ENCODE data around the gene ANKRD6.
A peak's percentile ranks its signal among the peaks of the same experiment; 100 is the strongest.

Gene ANKRD6

DNA sequence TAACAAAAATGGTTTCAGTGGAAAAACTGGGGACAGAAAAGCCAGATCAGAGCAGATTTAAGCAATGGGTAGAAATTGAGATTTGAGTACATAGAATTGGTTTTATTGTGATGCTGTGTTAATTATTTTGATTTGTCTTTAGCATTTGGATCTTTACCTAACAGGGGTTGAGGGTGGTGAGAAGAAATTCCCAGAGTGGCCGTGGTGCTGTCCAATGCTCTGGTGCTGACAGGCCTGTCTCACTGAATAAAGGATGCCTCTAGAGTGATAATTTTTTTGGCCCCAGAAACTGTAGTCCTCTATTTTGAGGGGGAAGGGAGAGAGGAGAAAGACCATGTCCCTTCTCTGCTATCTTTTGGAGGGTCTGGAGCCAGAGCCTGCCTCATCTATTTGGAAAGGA lies 126.5 kb downstream of the ANKRD6 start:
- H2BK15ac ChIP-seq (ENCODE audit: low read length): no peak overlapping the region
- no peak overlapping the region for H2BK120ac ChIP-seq (ENCODE audit: low read depth, low read length)
- H2AK5ac ChIP-seq (ENCODE audit: low read depth, low read length): no peak overlapping the region
- H2BK5ac ChIP-seq (ENCODE audit: low read length): no peak overlapping the region
- WGBS, 2 donors (ENCODE audit: extremely low coverage in 2 of 2, insufficient read length in 2 of 2, insufficient replicate concordance in 1 of 2): no CpG with 5 or more reads among the region's 1 CpG
- no peak overlapping the region for H4K91ac ChIP-seq (ENCODE audit: low read depth, low read length, poor library complexity)
- H3K36me3 ChIP-seq (replicated peaks in 1 of 2; ENCODE audit: control insufficient read depth in 2 of 2, insufficient read depth in 2 of 2, low read length in 2 of 2): no peaks in the 10 kb centered on the region
- no peak overlapping the region for H3K4me3 ChIP-seq (ENCODE audit: low read length in 2 of 2)
- no peak overlapping the region for H3K14ac ChIP-seq (ENCODE audit: low read length)
- H4K8ac ChIP-seq (ENCODE audit: low read depth, low read length): no peak overlapping the region
- DNase-seq (ENCODE audit: low spot score): no peak
- no peak overlapping the region for H2BK12ac ChIP-seq (ENCODE audit: low read length)
- H3K9me3 ChIP-seq (replicated peaks in 1 of 2; ENCODE audit: control insufficient read depth in 2 of 2, insufficient read depth in 1 of 2, low read depth in 1 of 2, low read length in 2 of 2): peaks cover 5 to 14% of the 10 kb centered on the region in 2 donors
- H3K9ac ChIP-seq (ENCODE audit: low read depth, low read length, poor library complexity): no peak overlapping the region
- H3K27ac ChIP-seq (replicated peaks; ENCODE audit: low read length): no peak overlapping the region
- no peak overlapping the region for H3K18ac ChIP-seq (ENCODE audit: low read length)
- peaks cover 25 to 31% of the 10 kb centered on the region in 2 donors for H3K4me1 ChIP-seq (ENCODE audit: control insufficient read depth in 2 of 2, insufficient read depth in 1 of 2, low read depth in 1 of 2, low read length in 2 of 2)
- H3K4me2 ChIP-seq (ENCODE audit: insufficient read depth, low read length, poor library complexity, severe bottlenecking): no peak overlapping the region
- no peaks in the 10 kb centered on the region for H3K79me1 ChIP-seq (ENCODE audit: low read depth, low read length)
- no peaks in the 10 kb centered on the region for H3K27me3 ChIP-seq (ENCODE audit: control insufficient read depth in 3 of 3, insufficient read depth in 3 of 3, low read depth in 1 of 3, low read length in 3 of 3)
- H2AFZ ChIP-seq (ENCODE audit: low read length): no peak overlapping the region
- H3K23ac ChIP-seq (ENCODE audit: low read depth, low read length, poor library complexity): no peak overlapping the region
- no peak overlapping the region for H3K4ac ChIP-seq (ENCODE audit: low read length)

GRCh38 chr6:89562093-89562973 lies 129.4 kb downstream of the ANKRD6 start:
- H3K4me1 ChIP-seq (ENCODE audit: control insufficient read depth in 2 of 2, insufficient read depth in 1 of 2, low read depth in 1 of 2, low read length in 2 of 2): peaks cover 37 to 39% of the 10 kb centered on the region in 2 donors
- H2BK5ac ChIP-seq (ENCODE audit: low read length): no peak overlapping the region
- no peak overlapping the region for H2AK5ac ChIP-seq (ENCODE audit: low read depth, low read length)
- no peak overlapping the region for H3K14ac ChIP-seq (ENCODE audit: low read length)
- H2BK120ac ChIP-seq (ENCODE audit: low read depth, low read length): no peak overlapping the region
- no CpG with 5 or more reads among the region's 21 CpGs for WGBS, 2 donors (ENCODE audit: extremely low coverage in 2 of 2, insufficient read length in 2 of 2, insufficient replicate concordance in 1 of 2)
- no peaks in the 10 kb centered on the region for H3K79me1 ChIP-seq (ENCODE audit: low read depth, low read length)
- no peak overlapping the region for H3K4ac ChIP-seq (ENCODE audit: low read length)
- H3K23ac ChIP-seq (ENCODE audit: low read depth, low read length, poor library complexity): no peak overlapping the region
- H4K91ac ChIP-seq (ENCODE audit: low read depth, low read length, poor library complexity): no peak overlapping the region
- H2AFZ ChIP-seq (ENCODE audit: low read length): no peak overlapping the region
- H3K9me3 ChIP-seq (replicated peaks in 1 of 2; ENCODE audit: control insufficient read depth in 2 of 2, insufficient read depth in 1 of 2, low read depth in 1 of 2, low read length in 2 of 2): peaks cover 4 to 7% of the 10 kb centered on the region in 2 donors
- no peak overlapping the region for H3K9ac ChIP-seq (ENCODE audit: low read depth, low read length, poor library complexity)
- H2BK12ac ChIP-seq (ENCODE audit: low read length): no peak overlapping the region
- H3K27me3 ChIP-seq (ENCODE audit: control insufficient read depth in 3 of 3, insufficient read depth in 3 of 3, low read depth in 1 of 3, low read length in 3 of 3): no peaks in the 10 kb centered on the region
- no peak overlapping the region for H2BK15ac ChIP-seq (ENCODE audit: low read length)
- H3K4me3 ChIP-seq (ENCODE audit: low read length in 2 of 2): no peak overlapping the region
- no peak for DNase-seq (ENCODE audit: low spot score)
- peak overlapping the region; percentile 19 for H3K4me2 ChIP-seq (ENCODE audit: insufficient read depth, low read length, poor library complexity, severe bottlenecking)
- H4K8ac ChIP-seq (ENCODE audit: low read depth, low read length): no peak overlapping the region
- H3K18ac ChIP-seq (ENCODE audit: low read length): peak overlapping the region; percentile 39
- no peaks in the 10 kb centered on the region for H3K36me3 ChIP-seq (replicated peaks in 1 of 2; ENCODE audit: control insufficient read depth in 2 of 2, insufficient read depth in 2 of 2, low read length in 2 of 2)
- peak overlapping the region; percentile 44 for H3K27ac ChIP-seq (replicated peaks; ENCODE audit: low read length)

DNA sequence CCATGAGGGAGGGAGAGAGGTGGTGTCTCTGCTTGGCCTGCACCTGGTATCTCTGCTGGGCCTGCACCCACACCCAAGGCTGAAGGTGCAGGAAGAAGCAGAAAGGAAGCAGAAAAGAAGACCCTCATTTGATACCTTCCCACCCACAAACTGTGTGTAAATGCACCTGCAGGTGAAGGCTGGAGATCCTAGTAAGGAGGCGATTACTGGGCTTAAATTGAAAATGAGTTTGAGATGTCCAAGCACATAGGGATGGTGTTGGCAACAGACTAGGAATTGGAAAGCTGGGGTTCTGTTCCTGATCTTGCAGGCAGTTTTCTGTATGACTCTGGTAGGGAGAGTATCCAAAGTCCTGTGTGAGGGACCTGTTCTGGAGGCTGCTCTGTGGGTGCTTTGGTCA lies 130.9 kb downstream of the ANKRD6 start:
- H3K27me3 ChIP-seq (ENCODE audit: control insufficient read depth in 3 of 3, insufficient read depth in 3 of 3, low read depth in 1 of 3, low read length in 3 of 3): no peaks in the 10 kb centered on the region
- H4K8ac ChIP-seq (ENCODE audit: low read depth, low read length): no peak overlapping the region
- peaks cover 0 to 1% of the 10 kb centered on the region in 2 donors for H3K9me3 ChIP-seq (replicated peaks in 1 of 2; ENCODE audit: control insufficient read depth in 2 of 2, insufficient read depth in 1 of 2, low read depth in 1 of 2, low read length in 2 of 2)
- no peak overlapping the region for H3K4me2 ChIP-seq (ENCODE audit: insufficient read depth, low read length, poor library complexity, severe bottlenecking)
- H4K91ac ChIP-seq (ENCODE audit: low read depth, low read length, poor library complexity): no peak overlapping the region
- no peak overlapping the region for H2AK5ac ChIP-seq (ENCODE audit: low read depth, low read length)
- no peaks in the 10 kb centered on the region for H3K79me1 ChIP-seq (ENCODE audit: low read depth, low read length)
- no peak overlapping the region for H3K9ac ChIP-seq (ENCODE audit: low read depth, low read length, poor library complexity)
- no peak overlapping the region for H3K4ac ChIP-seq (ENCODE audit: low read length)
- no peak overlapping the region for H2AFZ ChIP-seq (ENCODE audit: low read length)
- peak overlapping the region; percentile 17 for H2BK120ac ChIP-seq (ENCODE audit: low read depth, low read length)
- H3K36me3 ChIP-seq (replicated peaks in 1 of 2; ENCODE audit: control insufficient read depth in 2 of 2, insufficient read depth in 2 of 2, low read length in 2 of 2): no peaks in the 10 kb centered on the region
- peak overlapping the region; percentile 78 for H3K18ac ChIP-seq (ENCODE audit: low read length)
- peaks cover 46 to 52% of the 10 kb centered on the region in 2 donors for H3K4me1 ChIP-seq (ENCODE audit: control insufficient read depth in 2 of 2, insufficient read depth in 1 of 2, low read depth in 1 of 2, low read length in 2 of 2)
- no peak overlapping the region for H3K14ac ChIP-seq (ENCODE audit: low read length)
- H3K27ac ChIP-seq (replicated peaks; ENCODE audit: low read length): no peak overlapping the region
- no peak for DNase-seq (ENCODE audit: low spot score)
- no peak overlapping the region for H3K23ac ChIP-seq (ENCODE audit: low read depth, low read length, poor library complexity)
- H2BK15ac ChIP-seq (ENCODE audit: low read length): no peak overlapping the region
- H2BK12ac ChIP-seq (ENCODE audit: low read length): no peak overlapping the region
- no CpG with 5 or more reads among the region's 1 CpG for WGBS, 2 donors (ENCODE audit: extremely low coverage in 2 of 2, insufficient read length in 2 of 2, insufficient replicate concordance in 1 of 2)
- no peak overlapping the region for H3K4me3 ChIP-seq (ENCODE audit: low read length in 2 of 2)
- no peak overlapping the region for H2BK5ac ChIP-seq (ENCODE audit: low read length)

GRCh38 chr6:89564752-89565427 lies 131.9 kb downstream of the ANKRD6 start:
- DNase-seq (ENCODE audit: low spot score): no peak
- no CpG with 5 or more reads among the region's 8 CpGs for WGBS, 2 donors (ENCODE audit: extremely low coverage in 2 of 2, insufficient read length in 2 of 2, insufficient replicate concordance in 1 of 2)
- H2BK5ac ChIP-seq (ENCODE audit: low read length): no peak overlapping the region
- H2BK120ac ChIP-seq (ENCODE audit: low read depth, low read length): no peak overlapping the region
- H3K27me3 ChIP-seq (ENCODE audit: control insufficient read depth in 3 of 3, insufficient read depth in 3 of 3, low read depth in 1 of 3, low read length in 3 of 3): no peaks in the 10 kb centered on the region
- H3K23ac ChIP-seq (ENCODE audit: low read depth, low read length, poor library complexity): no peak overlapping the region
- no peak overlapping the region for H4K8ac ChIP-seq (ENCODE audit: low read depth, low read length)
- no peak overlapping the region for H3K4ac ChIP-seq (ENCODE audit: low read length)
- H2BK15ac ChIP-seq (ENCODE audit: low read length): no peak overlapping the region
- no peak overlapping the region for H3K4me3 ChIP-seq (ENCODE audit: low read length in 2 of 2)
- no peak overlapping the region for H3K18ac ChIP-seq (ENCODE audit: low read length)
- H3K14ac ChIP-seq (ENCODE audit: low read length): no peak overlapping the region
- H3K9ac ChIP-seq (ENCODE audit: low read depth, low read length, poor library complexity): no peak overlapping the region
- H4K91ac ChIP-seq (ENCODE audit: low read depth, low read length, poor library complexity): no peak overlapping the region
- H3K79me1 ChIP-seq (ENCODE audit: low read depth, low read length): no peaks in the 10 kb centered on the region
- no peak overlapping the region for H3K4me2 ChIP-seq (ENCODE audit: insufficient read depth, low read length, poor library complexity, severe bottlenecking)
- no peak overlapping the region for H3K27ac ChIP-seq (replicated peaks; ENCODE audit: low read length)
- H3K36me3 ChIP-seq (replicated peaks in 1 of 2; ENCODE audit: control insufficient read depth in 2 of 2, insufficient read depth in 2 of 2, low read length in 2 of 2): no peaks in the 10 kb centered on the region
- peaks cover 46 to 52% of the 10 kb centered on the region in 2 donors for H3K4me1 ChIP-seq (ENCODE audit: control insufficient read depth in 2 of 2, insufficient read depth in 1 of 2, low read depth in 1 of 2, low read length in 2 of 2)
- no peak overlapping the region for H2BK12ac ChIP-seq (ENCODE audit: low read length)
- H2AFZ ChIP-seq (ENCODE audit: low read length): no peak overlapping the region
- H2AK5ac ChIP-seq (ENCODE audit: low read depth, low read length): no peak overlapping the region
- H3K9me3 ChIP-seq (replicated peaks in 1 of 2; ENCODE audit: control insufficient read depth in 2 of 2, insufficient read depth in 1 of 2, low read depth in 1 of 2, low read length in 2 of 2): no peaks in the 10 kb centered on the region
